ENCODE measurements around the gene DGKD.

The DGKD gene

GRCh38 chr2:233487748-233488345 lies 133.6 kb downstream of the DGKD start:
- Histone ChIP-seq H3K36me3 (replicated peaks; ENCODE audit: insufficient read depth, low read length) (no peaks in the 10 kb centered on the region), H3K27ac (ENCODE audit: low read length) (no peak overlapping the region), H3K4me1 (ENCODE audit: low read length) (no peaks in the 10 kb centered on the region), H4K20me1 (ENCODE audit: insufficient read depth, low read length) (no peaks in the 10 kb centered on the region), H3K9me3 (replicated peaks; ENCODE audit: insufficient read depth, low read length) (no peaks in the 10 kb centered on the region), H3K9ac (ENCODE audit: low read length) (no peak overlapping the region), H3K79me2 (ENCODE audit: low read length) (no peaks in the 10 kb centered on the region), H3K4me2 (ENCODE audit: low read depth, low read length) (no peak overlapping the region), H3K9me2 (replicated peaks; ENCODE audit: insufficient read depth, low read length) (no peaks in the 10 kb centered on the region), H2AFZ (ENCODE audit: low read length) (no peak overlapping the region), H3K27me3 (replicated peaks; ENCODE audit: insufficient read depth, low read length) (no peaks in the 10 kb centered on the region), H3K4me3 (ENCODE audit: low read length) (no peak overlapping the region), H3F3A (ENCODE audit: insufficient read depth, low read length) (no peaks in the 10 kb centered on the region)
- no peak for DNase-seq
- no peak for TF ChIP-seq EZH2phosphoT487 (IDR thresholded peaks at IDR 0.05; ENCODE audit: low read length)
- no peak for TF ChIP-seq EZH2 (optimal IDR thresholded peaks at IDR 0.05; ENCODE audit: low read depth, low read length)
- TF ChIP-seq CTCF (IDR thresholded peaks at IDR 0.05; ENCODE audit: low read length): no peak

- no peak for DNase-seq
- H3F3A ChIP-seq (ENCODE audit: insufficient read depth, low read length): no peaks in the 10 kb centered on the region
- no peaks in the 10 kb centered on the region for H3K9me2 ChIP-seq (replicated peaks; ENCODE audit: insufficient read depth, low read length)
- no peaks in the 10 kb centered on the region for H3K36me3 ChIP-seq (replicated peaks; ENCODE audit: insufficient read depth, low read length)
- H3K79me2 ChIP-seq (ENCODE audit: low read length): no peaks in the 10 kb centered on the region
- H3K9me3 ChIP-seq (replicated peaks; ENCODE audit: insufficient read depth, low read length): no peaks in the 10 kb centered on the region
- H3K4me3 ChIP-seq (ENCODE audit: low read length): no peak overlapping the region
- TF ChIP-seq CTCF (IDR thresholded peaks at IDR 0.05; ENCODE audit: low read length) (no peak), EZH2 (optimal IDR thresholded peaks at IDR 0.05; ENCODE audit: low read depth, low read length) (no peak), EZH2phosphoT487 (IDR thresholded peaks at IDR 0.05; ENCODE audit: low read length) (no peak)
- H3K4me2 ChIP-seq (ENCODE audit: low read depth, low read length): no peak overlapping the region
- H3K27ac ChIP-seq (ENCODE audit: low read length): no peak overlapping the region
- no peaks in the 10 kb centered on the region for H3K4me1 ChIP-seq (ENCODE audit: low read length)
- H3K9ac ChIP-seq (ENCODE audit: low read length): no peak overlapping the region
- H2AFZ ChIP-seq (ENCODE audit: low read length): no peak overlapping the region
- no peaks in the 10 kb centered on the region for H3K27me3 ChIP-seq (replicated peaks; ENCODE audit: insufficient read depth, low read length)
- no peaks in the 10 kb centered on the region for H4K20me1 ChIP-seq (ENCODE audit: insufficient read depth, low read length)
These were observed 134.8 kb downstream of the DGKD start for GRCh38 chr2:233489143-233489542.

- no peaks in the 10 kb centered on the region for H4K20me1 ChIP-seq (ENCODE audit: insufficient read depth, low read length)
- H3K9me3 ChIP-seq (replicated peaks; ENCODE audit: insufficient read depth, low read length): no peaks in the 10 kb centered on the region
- no peaks in the 10 kb centered on the region for H3K79me2 ChIP-seq (ENCODE audit: low read length)
- no peaks in the 10 kb centered on the region for H3K9me2 ChIP-seq (replicated peaks; ENCODE audit: insufficient read depth, low read length)
- H3K4me1 ChIP-seq (ENCODE audit: low read length): no peaks in the 10 kb centered on the region
- no peaks in the 10 kb centered on the region for H3F3A ChIP-seq (ENCODE audit: insufficient read depth, low read length)
- H3K9ac ChIP-seq (ENCODE audit: low read length): no peak overlapping the region
- H3K36me3 ChIP-seq (replicated peaks; ENCODE audit: insufficient read depth, low read length): no peaks in the 10 kb centered on the region
- H3K4me2 ChIP-seq (ENCODE audit: low read depth, low read length): no peak overlapping the region
- H3K27me3 ChIP-seq (replicated peaks; ENCODE audit: insufficient read depth, low read length): no peaks in the 10 kb centered on the region
- TF ChIP-seq CTCF (IDR thresholded peaks at IDR 0.05; ENCODE audit: low read length) (no peak), EZH2 (optimal IDR thresholded peaks at IDR 0.05; ENCODE audit: low read depth, low read length) (no peak)
- no peak overlapping the region for H3K4me3 ChIP-seq (ENCODE audit: low read length)
- no peak for DNase-seq
- H3K27ac ChIP-seq (ENCODE audit: low read length): no peak overlapping the region
- no peak overlapping the region for H2AFZ ChIP-seq (ENCODE audit: low read length)
These were observed 135.4 kb downstream of the DGKD start for GRCh38 chr2:233489666-233490065.

All from MM.1S (cell line).